ENCODE measurements around the gene TBL3.

TBL3 gene

GRCh38 chr16:1929578-1930337, 42.1 kb upstream of the TBL3 start:
- peak overlapping the region; percentile 50 for H3K4me3 ChIP-seq (ENCODE audit: control insufficient read depth, low read depth, low read length)
- TF ChIP-seq CTCF (IDR thresholded peaks at IDR 0.05; ENCODE audit: control insufficient read depth, insufficient read depth, low read depth, low read length, missing control alignments) = peak; percentile 47
- peak; percentile 25 for DNase-seq (ENCODE audit: low read depth)

GRCh38 chr16:1930338-1930720, 41.5 kb upstream of the TBL3 start:
- DNase-seq (ENCODE audit: low read depth) = no peak
- TF ChIP-seq CTCF (IDR thresholded peaks at IDR 0.05; ENCODE audit: control insufficient read depth, insufficient read depth, low read depth, low read length, missing control alignments) = no peak
- no peak overlapping the region for H3K4me3 ChIP-seq (ENCODE audit: control insufficient read depth, low read depth, low read length)

- TF ChIP-seq CTCF (IDR thresholded peaks at IDR 0.05; ENCODE audit: control insufficient read depth, insufficient read depth, low read depth, low read length, missing control alignments) = peak; percentile 8
- no peak for DNase-seq (ENCODE audit: low read depth)
- H3K4me3 ChIP-seq (ENCODE audit: control insufficient read depth, low read depth, low read length) = no peak overlapping the region
Measured at GRCh38 chr16:1932050-1933028, 39.5 kb upstream of the TBL3 start.

- DNase-seq (ENCODE audit: low read depth) = no peak
- TF ChIP-seq CTCF (IDR thresholded peaks at IDR 0.05; ENCODE audit: control insufficient read depth, insufficient read depth, low read depth, low read length, missing control alignments) = no peak
- H3K4me3 ChIP-seq (ENCODE audit: control insufficient read depth, low read depth, low read length) = no peak overlapping the region
Measured at GRCh38 chr16:1933097-1933661, 38.7 kb upstream of the TBL3 start.

GRCh38 chr16:1936945-1937479, 34.8 kb upstream of the TBL3 start:
- H3K4me3 ChIP-seq (ENCODE audit: control insufficient read depth, low read depth, low read length) = no peak overlapping the region
- no peak for DNase-seq (ENCODE audit: low read depth)
- TF ChIP-seq CTCF (IDR thresholded peaks at IDR 0.05; ENCODE audit: control insufficient read depth, insufficient read depth, low read depth, low read length, missing control alignments) = no peak

- no peak overlapping the region for H3K4me3 ChIP-seq (ENCODE audit: control insufficient read depth, low read depth, low read length)
- no peak for TF ChIP-seq CTCF (IDR thresholded peaks at IDR 0.05; ENCODE audit: control insufficient read depth, insufficient read depth, low read depth, low read length, missing control alignments)
- no peak for DNase-seq (ENCODE audit: low read depth)
Measured at GRCh38 chr16:1938316-1938715, 33.5 kb upstream of the TBL3 start.

All from AG09309 (cell line).